PC-3 (cell line): ENCODE results near the gene CCBE1. TPM values are rescaled to one million over a fixed set of nuclear protein-coding genes. Genes with fewer than 3 reads are reported as not detected.

ENCODE experiments used
- ATAC-seq: fragments of 200-7000 bp; cut with Tn5 transposase; 2 replicates; pipeline ENCODE4 v1.9.1; 2020; ENCODE audit warnings: mild to moderate bottlenecking, moderate library complexity
- BruUV-seq: library from RNA; stranded (reverse); fragments of 400-500 nt; replicated peaks from 2 replicates; lab custom pipeline; 2021; lab: Mats Ljungman, UMichigan
- CTCF ChIA-PET: fragments of 300-600 bp; sonication (Branson Sonifier 250); formaldehyde crosslinking; loops from one replicate; lab custom pipeline; 2022; ENCODE audit warnings: antibody characterized with exemption; lab: Charles Lee
- POLR2A ChIA-PET: fragments of 300-600 bp; sonication (Branson Sonifier 250); formaldehyde crosslinking; loops from one replicate; lab custom pipeline; 2022; ENCODE audit warnings: antibody characterized with exemption; ENCODE audit not compliant: unreplicated experiment; lab: Charles Lee
- DNase-seq: peaks from one replicate; pipeline ENCODE4 v3.0.0-alpha.2; 2015
- H2AFZ ChIP-seq: fragments of 300-600 bp; sonication (generic); 2 replicates; pipeline ENCODE4 v1.6.0; 2016; ENCODE audit warnings: antibody characterized with exemption, low read length
- H3F3A ChIP-seq: fragments of 300-600 bp; sonication (generic); one replicate; pipeline ENCODE4 v1.6.0; 2017; ENCODE audit warnings: antibody characterized with exemption, low read length, control low read depth, mild to moderate bottlenecking; ENCODE audit not compliant: unreplicated experiment
- H3K27ac ChIP-seq: fragments of 300-600 bp; sonication (generic); 2 replicates; pipeline ENCODE4 v1.5.1; 2016; ENCODE audit warnings: mild to moderate bottlenecking, low read length
- H3K27me3 ChIP-seq: fragments of 300-600 bp; sonication (generic); 2 replicates; pipeline ENCODE4 v1.6.1; 2016; ENCODE audit warnings: low read length, mixed read lengths
- H3K36me3 ChIP-seq: fragments of 300-600 bp; sonication (generic); 2 replicates; pipeline ENCODE4 v1.6.1; 2016; ENCODE audit warnings: low read depth, mixed run types, low read length, mixed read lengths
- H3K4me1 ChIP-seq: fragments of 300-600 bp; sonication (generic); 2 replicates; pipeline ENCODE4 v1.5.1; 2016; ENCODE audit warnings: low read length; ENCODE audit not compliant: insufficient read depth
- H3K4me2 ChIP-seq: fragments of 300-600 bp; sonication (generic); 2 replicates; pipeline ENCODE4 v1.6.0; 2016; ENCODE audit warnings: low read length
- H3K4me3 ChIP-seq: fragments of 300-600 bp; sonication (generic); 2 replicates; pipeline ENCODE4 v1.5.1; 2016; ENCODE audit warnings: mild to moderate bottlenecking, low read length, mixed read lengths
- H3K79me2 ChIP-seq: fragments of 300-600 bp; sonication (generic); 2 replicates; pipeline ENCODE4 v1.6.1; 2017; ENCODE audit warnings: low read length, mixed read lengths
- H3K9ac ChIP-seq: fragments of 300-600 bp; sonication (generic); 2 replicates; pipeline ENCODE4 v1.6.0; 2016; ENCODE audit warnings: mild to moderate bottlenecking, low read length
- H3K9me2 ChIP-seq: fragments of 300-600 bp; sonication (generic); replicated peaks from 2 replicates; pipeline ENCODE4 v1.6.1; 2016; ENCODE audit warnings: mixed run types, low read length, mixed read lengths
- H3K9me3 ChIP-seq: fragments of 300-600 bp; sonication (generic); 2 replicates; pipeline ENCODE4 v1.6.1; 2016; ENCODE audit warnings: low read length, mixed read lengths
- H4K20me1 ChIP-seq: fragments of 300-600 bp; sonication (generic); 2 replicates; pipeline ENCODE4 v1.6.1; 2016; ENCODE audit warnings: low read length, mixed read lengths
- EZH2 ChIP-seq: fragments of 300-600 bp; sonication (generic); IDR thresholded peaks from one replicate; pipeline ENCODE4 v1.6.1; 2017; ENCODE audit warnings: antibody characterized with exemption, mild to moderate bottlenecking, low read length; ENCODE audit not compliant: unreplicated experiment
- EZH2phosphoT487 ChIP-seq: fragments of 300-600 bp; sonication (generic); IDR thresholded peaks from 2 replicates; pipeline ENCODE4 v1.6.1; 2018; ENCODE audit warnings: mild to moderate bottlenecking, antibody characterized with exemption, low read length, borderline replicate concordance
- intact Hi-C: fragments of 100-400 bp; cut with micrococcal nuclease; formaldehyde crosslinking; loops from 2 replicates; pipeline ENCODE4 v1.9.0; 2023
- total RNA-seq: library from RNA; depleted of rRNA; stranded (reverse); fragments of >200 nt; gene quantifications from 2 replicates; pipeline ENCODE4 v1.2.3, GENCODE V29; 2014
- TF ChIP-seq, protein P1 (sequence below): fragments of 300-600 bp; sonication (generic); conservative IDR thresholded peaks from 2 replicates; pipeline ENCODE4 v1.5.1; 2017; ENCODE audit warnings: antibody characterized with exemption, low read depth, mild to moderate bottlenecking, low read length

Gene CCBE1
- total RNA-seq, 1 experiment from 2014 or later = 13.9 TPM

DNA sequence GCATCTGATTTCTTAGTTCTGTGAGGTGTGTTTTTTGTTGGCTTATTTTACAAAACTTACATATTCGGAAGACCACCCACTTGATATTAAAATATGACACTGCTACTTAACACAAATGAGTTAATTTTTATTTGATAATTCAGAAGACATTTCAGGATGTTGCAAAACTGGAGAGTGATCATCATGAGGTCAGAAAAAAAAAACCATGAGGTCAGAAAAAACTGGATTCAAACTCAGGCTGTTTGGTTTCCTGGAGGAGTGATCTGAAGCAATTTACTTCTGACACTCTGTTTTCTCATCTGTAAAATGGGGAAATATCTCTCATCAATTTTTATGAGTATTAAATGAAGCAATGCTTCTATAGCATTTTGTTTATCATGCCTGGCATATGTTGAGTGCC, 1.8 kb upstream of the CCBE1 start:
- H3K4me3 ChIP-seq = no peak overlapping the region
- POLR2A ChIA-PET = no interaction called here
- H4K20me1 ChIP-seq = no peaks in the 10 kb centered on the region
- H3K4me2 ChIP-seq = no peak overlapping the region
- TF ChIP-seq, protein P1, sequence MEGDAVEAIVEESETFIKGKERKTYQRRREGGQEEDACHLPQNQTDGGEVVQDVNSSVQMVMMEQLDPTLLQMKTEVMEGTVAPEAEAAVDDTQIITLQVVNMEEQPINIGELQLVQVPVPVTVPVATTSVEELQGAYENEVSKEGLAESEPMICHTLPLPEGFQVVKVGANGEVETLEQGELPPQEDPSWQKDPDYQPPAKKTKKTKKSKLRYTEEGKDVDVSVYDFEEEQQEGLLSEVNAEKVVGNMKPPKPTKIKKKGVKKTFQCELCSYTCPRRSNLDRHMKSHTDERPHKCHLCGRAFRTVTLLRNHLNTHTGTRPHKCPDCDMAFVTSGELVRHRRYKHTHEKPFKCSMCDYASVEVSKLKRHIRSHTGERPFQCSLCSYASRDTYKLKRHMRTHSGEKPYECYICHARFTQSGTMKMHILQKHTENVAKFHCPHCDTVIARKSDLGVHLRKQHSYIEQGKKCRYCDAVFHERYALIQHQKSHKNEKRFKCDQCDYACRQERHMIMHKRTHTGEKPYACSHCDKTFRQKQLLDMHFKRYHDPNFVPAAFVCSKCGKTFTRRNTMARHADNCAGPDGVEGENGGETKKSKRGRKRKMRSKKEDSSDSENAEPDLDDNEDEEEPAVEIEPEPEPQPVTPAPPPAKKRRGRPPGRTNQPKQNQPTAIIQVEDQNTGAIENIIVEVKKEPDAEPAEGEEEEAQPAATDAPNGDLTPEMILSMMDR = no peak
- no peak for TF ChIP-seq EZH2phosphoT487
- no peak for TF ChIP-seq EZH2
- H3K9me2 ChIP-seq = no peaks in the 10 kb centered on the region
- H3F3A ChIP-seq = no peaks in the 10 kb centered on the region
- intact Hi-C loops = loop anchor here (5.0 to 10.0 kb wide), 2 partner anchors 33 to 206 kb away; no protein-coding TSS in a partner anchor
- H3K79me2 ChIP-seq = peaks cover 36% of the 10 kb centered on the region
- ATAC-seq (no peak), DNase-seq (no peak)
- H3K27me3 ChIP-seq = no peaks in the 10 kb centered on the region
- no peak overlapping the region for H3K9ac ChIP-seq
- CTCF ChIA-PET = no interaction called here
- H3K4me1 ChIP-seq = peaks cover 34% of the 10 kb centered on the region
- H3K9me3 ChIP-seq = no peaks in the 10 kb centered on the region
- H3K27ac ChIP-seq = no peak overlapping the region
- H3K36me3 ChIP-seq = no peaks in the 10 kb centered on the region
- BruUV-seq = no TSS peak
- H2AFZ ChIP-seq = no peak overlapping the region

DNA sequence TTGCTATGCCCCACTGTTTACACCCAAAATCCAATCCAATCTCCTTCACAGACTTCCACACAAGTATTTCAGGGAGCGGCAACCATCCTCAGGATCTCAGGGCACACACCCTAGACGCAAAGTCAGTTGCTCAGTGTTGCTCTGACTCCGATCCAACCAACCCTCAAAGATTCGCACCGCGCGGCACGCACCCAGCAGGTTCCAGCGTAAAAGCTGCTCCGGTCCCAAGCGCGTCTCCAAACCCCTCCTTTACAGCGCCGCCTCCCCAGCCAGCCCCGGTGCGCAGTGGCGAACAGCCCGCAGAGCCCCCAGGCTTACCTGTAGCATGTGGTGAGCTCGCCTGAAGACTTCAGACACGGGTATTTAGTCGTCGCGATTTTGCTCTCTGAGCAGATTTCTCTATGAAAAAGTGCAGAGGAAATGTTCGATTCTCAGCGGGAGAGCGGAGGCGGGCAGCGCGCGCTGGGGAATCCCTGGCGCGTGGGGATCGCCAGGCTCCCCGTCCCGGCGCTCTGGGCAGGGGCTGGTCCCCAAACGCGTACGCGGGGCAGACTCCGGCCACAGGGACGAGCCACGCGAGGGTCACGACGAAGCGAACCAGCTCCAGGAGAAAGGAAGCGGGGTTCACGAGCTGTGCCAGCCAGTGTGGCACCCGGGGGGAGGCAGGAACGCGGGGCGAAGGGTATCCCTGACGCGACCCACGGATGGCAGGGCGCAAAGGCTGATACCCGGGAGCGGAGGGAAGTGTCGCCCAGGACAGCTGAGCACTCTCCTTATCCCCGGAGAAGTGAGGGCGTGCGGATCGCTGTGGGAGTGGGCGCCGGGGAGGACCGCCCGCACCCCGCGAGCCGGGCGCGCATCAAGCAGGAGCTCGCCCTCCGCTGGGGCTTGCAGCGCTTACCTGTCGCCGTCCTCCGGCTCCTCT, 650 bp downstream of the CCBE1 start:
- intact Hi-C loops = loop anchor here (1.0 to 10.0 kb wide), 6 partner anchors 36 to 208 kb away; no protein-coding TSS in a partner anchor
- ChIA-PET POLR2A (interaction anchor here (0.6 to 1.0 kb wide), 2 partner anchors 36 to 203 kb away, joined by 3 to 5 read pairs; no protein-coding TSS in a partner anchor), CTCF (interaction anchor here (0.6 to 1.8 kb wide), 12 partner anchors 20 to 237 kb away, joined by 3 to 47 read pairs (median 5); no protein-coding TSS in a partner anchor)
- no peaks in the 10 kb centered on the region for H3F3A ChIP-seq
- H2AFZ ChIP-seq = peak overlapping the region; percentile 94
- peak overlapping the region; percentile 87 for H3K4me2 ChIP-seq
- DNase-seq (peak; percentile 66), ATAC-seq (peak; percentile 27)
- no TSS peak for BruUV-seq
- no peaks in the 10 kb centered on the region for H3K9me3 ChIP-seq
- no peaks in the 10 kb centered on the region for H4K20me1 ChIP-seq
- peak overlapping the region; percentile 63 for H3K9ac ChIP-seq
- peak overlapping the region; percentile 15 for H3K27ac ChIP-seq
- H3K79me2 ChIP-seq = peaks cover 61% of the 10 kb centered on the region
- TF ChIP-seq EZH2phosphoT487 = no peak
- TF ChIP-seq, protein P1 = no peak
- TF ChIP-seq EZH2 = no peak
- peaks cover 51% of the 10 kb centered on the region for H3K4me1 ChIP-seq
- no peaks in the 10 kb centered on the region for H3K36me3 ChIP-seq
- no peaks in the 10 kb centered on the region for H3K27me3 ChIP-seq
- no peaks in the 10 kb centered on the region for H3K9me2 ChIP-seq
- peak overlapping the region; percentile 86 for H3K4me3 ChIP-seq
